Activated effector memory CD4-positive, alpha-beta T cell treated with Interleukin-2 at 50 U/mL for 16 hours (primary cell): ENCODE measurements around the gene REV3L.
"Not testable (repeated sequence)": the region's sequence is repeated elsewhere in the genome, so short reads cannot be mapped to it uniquely, and the experiment has no call there.

Experiments used
- DNase-seq: peaks from one replicate; pipeline ENCODE4 v3.0.0-alpha.2; 2020

REV3L gene

GRCh38 chr6:111490067-111490466 is 7.0 kb upstream of the REV3L start:
- DNase-seq, result no peak

GRCh38 chr6:111487661-111488060 is 4.6 kb upstream of the REV3L start:
- no peak for DNase-seq

DNA sequence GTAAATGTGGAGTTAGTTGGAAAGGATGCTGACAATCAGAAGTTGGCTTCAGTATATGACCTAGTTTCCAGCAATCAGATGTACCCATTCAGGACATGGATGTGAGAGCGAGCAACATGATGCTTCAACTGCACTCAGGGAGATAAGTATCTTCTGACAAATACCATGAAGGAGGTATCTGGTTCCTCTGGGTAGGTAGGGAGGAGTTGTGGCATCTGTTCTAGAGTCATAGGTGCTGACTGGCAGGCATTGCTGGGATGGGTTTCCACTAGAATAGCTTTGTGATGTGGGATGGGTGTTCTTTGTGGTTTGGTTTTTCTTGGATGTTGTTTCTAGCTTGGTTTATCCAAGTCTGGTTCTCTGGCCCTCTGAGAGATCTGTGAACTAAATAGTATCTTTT is 3.9 kb upstream of the REV3L start:
- DNase-seq, result no peak

- no peak for DNase-seq
Measured at GRCh38 chr6:111486475-111486874, 3.5 kb upstream of the REV3L start.

GRCh38 chr6:111485342-111485741 is 2.3 kb upstream of the REV3L start:
- DNase-seq, result no peak

DNA sequence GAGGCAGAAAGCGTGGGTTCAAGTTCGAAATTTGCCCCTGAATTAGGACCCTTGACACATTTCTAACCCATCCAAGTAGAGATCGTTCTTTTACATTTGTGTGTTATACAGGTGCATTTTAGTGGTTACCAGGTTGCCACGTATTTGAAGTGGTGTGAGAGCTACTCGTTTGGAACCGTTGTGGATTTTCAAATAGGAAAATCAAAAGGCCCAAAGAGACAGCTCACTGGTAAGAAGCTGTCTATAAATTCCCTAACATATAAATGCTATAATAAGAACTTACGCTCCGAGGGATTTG is 1.6 kb upstream of the REV3L start:
- DNase-seq, result no peak

GRCh38 chr6:111483736-111484632 is 966 bp upstream of the REV3L start:
- peak; percentile 81 for DNase-seq

GRCh38 chr6:111482188-111482958 is 645 bp downstream of the REV3L start:
- peak; percentile 39 for DNase-seq

- no peak for DNase-seq
Measured at GRCh38 chr6:111481836-111482187, 1.2 kb downstream of the REV3L start.

GRCh38 chr6:111480988-111481822 is 1.8 kb downstream of the REV3L start:
- DNase-seq, result no peak

DNA sequence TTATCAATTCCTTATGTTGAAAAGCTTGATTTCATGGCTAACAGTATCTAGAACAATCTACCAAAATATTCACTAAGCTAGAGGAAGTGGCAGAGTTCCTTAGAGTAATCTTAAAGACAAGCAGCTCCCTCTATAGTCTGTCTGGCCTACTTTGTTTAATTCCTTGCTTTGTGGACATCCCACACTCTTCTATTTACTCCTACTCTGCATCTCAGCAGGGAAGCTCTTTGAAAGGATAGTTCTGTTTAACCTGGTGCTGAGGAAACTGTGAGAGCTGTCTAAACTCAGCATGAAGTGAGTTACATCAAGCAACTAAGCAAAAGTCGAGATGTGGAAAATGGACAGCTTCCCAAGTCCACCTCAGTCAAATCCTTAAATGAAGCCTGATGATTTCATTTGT is 4.3 kb downstream of the REV3L start:
- no peak for DNase-seq

DNA sequence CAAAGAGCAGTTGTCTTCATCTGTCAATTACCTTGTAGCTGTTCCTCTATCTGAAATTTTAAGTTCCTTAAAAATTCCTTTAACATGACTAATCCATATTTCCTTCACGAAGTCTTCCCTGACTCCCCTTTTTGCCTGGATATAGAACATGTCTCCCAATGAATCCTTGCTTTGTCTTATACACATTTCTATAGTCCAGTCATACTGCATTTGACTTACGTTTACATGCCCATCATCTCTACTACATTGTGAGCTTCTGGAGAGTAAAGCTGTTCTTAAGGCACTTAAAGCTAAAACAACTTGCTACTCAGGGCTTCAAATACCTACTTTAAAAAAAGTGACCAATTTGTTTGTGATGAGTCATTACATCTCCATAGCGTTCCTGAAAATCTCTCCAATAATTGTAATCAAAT is 4.9 kb downstream of the REV3L start:
- DNase-seq, result no peak

DNA sequence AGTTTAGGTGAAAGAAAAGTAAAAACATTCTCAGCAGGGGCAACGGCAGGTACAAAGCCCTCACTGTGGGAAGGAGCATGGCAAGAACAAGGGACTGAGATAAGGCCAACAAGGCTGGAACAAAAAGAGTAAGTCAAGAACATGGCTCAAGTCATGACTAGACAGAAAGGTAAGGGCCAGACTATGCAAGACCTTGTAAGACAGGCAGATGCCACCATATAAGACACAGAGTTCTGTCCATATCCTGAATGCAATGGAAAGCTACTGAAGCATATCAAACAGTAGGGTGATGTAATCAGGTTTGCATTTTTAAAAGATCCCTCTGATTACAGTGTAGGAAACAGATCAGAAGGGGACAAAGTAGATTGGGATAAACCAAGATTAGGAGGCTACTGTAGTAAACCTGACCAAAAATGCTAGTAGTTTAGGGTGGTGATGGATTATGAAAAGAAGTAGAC is 5.5 kb downstream of the REV3L start:
- no peak for DNase-seq

- DNase-seq, result not testable (repeated sequence)
Measured at GRCh38 chr6:111476061-111476460, 7.0 kb downstream of the REV3L start.

GRCh38 chr6:111474771-111475170 is 8.2 kb downstream of the REV3L start:
- DNase-seq, result no peak

- DNase-seq, result no peak
Measured at GRCh38 chr6:111474106-111474505, 8.9 kb downstream of the REV3L start.

DNA sequence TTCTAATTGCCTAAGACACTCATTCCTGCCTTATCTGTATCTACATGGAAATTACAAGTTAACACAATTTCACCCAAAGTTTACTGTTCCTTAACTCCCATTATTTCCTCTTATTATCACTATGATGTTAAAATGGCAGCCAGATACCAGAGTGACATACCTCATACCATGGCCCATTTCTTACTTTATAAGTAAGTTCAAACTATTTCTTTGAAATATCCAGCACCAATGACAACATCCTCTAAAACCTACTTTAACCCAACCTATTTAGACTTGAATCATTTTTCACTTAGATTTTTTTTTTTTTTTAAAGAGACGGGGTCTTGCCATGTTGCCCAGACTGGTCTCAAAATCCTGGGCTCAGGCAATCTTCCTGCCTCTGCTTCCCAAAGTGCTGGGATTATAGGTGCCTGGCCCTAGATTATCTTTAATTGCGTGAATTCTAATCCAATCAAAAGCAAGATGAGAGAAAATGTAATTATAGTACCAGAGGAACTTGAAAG is 10.0 kb downstream of the REV3L start:
- no peak for DNase-seq

GRCh38 chr6:111471958-111472357 is 11.1 kb downstream of the REV3L start:
- no peak for DNase-seq

GRCh38 chr6:111471533-111471932 is 11.5 kb downstream of the REV3L start:
- no peak for DNase-seq

- DNase-seq, result no peak
Measured at GRCh38 chr6:111470991-111471390, 12.0 kb downstream of the REV3L start.

GRCh38 chr6:111469543-111469942 is 13.5 kb downstream of the REV3L start:
- no peak for DNase-seq

DNA sequence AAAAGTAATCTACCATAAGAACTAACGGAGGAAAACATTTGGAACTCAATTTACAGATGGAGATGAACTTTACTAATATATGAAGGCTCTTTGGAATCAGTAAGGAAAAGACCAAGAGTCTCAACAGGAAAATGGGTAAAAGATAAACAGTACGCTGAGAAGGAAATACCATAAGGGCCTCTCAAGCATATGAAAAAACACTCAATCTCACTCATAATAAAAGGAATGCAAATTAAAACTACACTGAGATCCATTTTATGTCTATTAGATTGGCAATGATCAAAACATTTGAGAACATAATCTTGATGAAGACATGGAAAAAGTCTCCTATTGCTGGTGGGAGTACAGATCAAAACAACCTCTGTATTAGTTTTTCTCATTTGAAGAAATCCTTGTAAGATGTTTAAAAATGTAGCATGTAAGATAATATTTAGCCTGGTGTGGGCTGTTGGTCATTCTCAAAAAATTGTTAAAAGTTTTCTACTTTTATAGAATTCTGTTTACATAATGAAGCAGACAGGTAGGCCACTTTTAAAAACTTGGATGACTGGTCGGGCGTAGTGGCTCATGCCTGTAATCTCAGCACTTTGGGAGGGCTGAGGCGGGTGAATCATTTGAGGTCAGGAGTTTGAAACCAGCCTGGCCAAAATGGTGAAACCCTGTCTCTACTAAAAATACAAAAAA is 14.5 kb downstream of the REV3L start:
- no peak for DNase-seq

- no peak for DNase-seq
Measured at GRCh38 chr6:111464184-111464583, 18.8 kb downstream of the REV3L start.
